ENCODE data around the gene TMEM225. TPM values are rescaled to one million over a fixed set of nuclear protein-coding genes. Genes with fewer than 3 reads are reported as not detected.

TMEM225 gene
- total and polyA plus RNA-seq, 9 of the 15 experiments (the other 6 are each of a cell fraction or from before 2014, with no cell fraction given) = not detected

DNA sequence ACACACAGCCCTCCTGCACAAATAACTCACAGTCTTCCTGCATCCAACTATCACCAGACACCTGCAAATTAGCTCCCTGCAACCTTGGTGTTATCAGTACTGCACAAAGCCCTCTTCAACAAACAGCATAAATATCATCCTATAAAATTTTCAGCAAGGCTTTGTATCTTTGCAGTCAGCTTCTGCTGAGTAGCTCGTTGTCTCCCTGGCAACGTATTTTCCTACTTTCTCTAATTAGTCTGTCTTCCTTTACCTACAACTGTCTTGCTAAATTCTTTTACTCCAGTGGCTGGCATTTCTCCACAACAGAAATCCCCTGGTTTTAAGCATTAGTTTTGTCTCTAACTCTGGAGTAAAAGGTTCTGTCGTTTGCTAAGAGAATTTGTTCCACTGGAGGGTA lies 20.4 kb upstream of the TMEM225 start:
- no peak overlapping the region for H2AFZ ChIP-seq (ENCODE audit: low read depth, low read length)
- TF ChIP-seq HDAC1 (IDR thresholded peaks at IDR 0.05) (no peak), SMAD1 (IDR thresholded peaks at IDR 0.05; ENCODE audit: low read depth, low read length, partially characterized antibody) (no peak), SMAD2 (IDR thresholded peaks at IDR 0.05; ENCODE audit: low read depth, low read length) (no peak), HCFC1 (IDR thresholded peaks at IDR 0.05; ENCODE audit: low read depth, low read length) (no peak), ETV1 (tag; conservative IDR thresholded peaks at IDR 0.05; ENCODE audit: low read depth) (no peak), BHLHE40 (IDR thresholded peaks at IDR 0.05; ENCODE audit: low read length) (no peak)
- TF ChIP-seq, protein P1, sequence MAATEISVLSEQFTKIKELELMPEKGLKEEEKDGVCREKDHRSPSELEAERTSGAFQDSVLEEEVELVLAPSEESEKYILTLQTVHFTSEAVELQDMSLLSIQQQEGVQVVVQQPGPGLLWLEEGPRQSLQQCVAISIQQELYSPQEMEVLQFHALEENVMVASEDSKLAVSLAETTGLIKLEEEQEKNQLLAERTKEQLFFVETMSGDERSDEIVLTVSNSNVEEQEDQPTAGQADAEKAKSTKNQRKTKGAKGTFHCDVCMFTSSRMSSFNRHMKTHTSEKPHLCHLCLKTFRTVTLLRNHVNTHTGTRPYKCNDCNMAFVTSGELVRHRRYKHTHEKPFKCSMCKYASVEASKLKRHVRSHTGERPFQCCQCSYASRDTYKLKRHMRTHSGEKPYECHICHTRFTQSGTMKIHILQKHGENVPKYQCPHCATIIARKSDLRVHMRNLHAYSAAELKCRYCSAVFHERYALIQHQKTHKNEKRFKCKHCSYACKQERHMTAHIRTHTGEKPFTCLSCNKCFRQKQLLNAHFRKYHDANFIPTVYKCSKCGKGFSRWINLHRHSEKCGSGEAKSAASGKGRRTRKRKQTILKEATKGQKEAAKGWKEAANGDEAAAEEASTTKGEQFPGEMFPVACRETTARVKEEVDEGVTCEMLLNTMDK (IDR thresholded peaks at IDR 0.05; ENCODE audit: borderline replicate concordance, insufficient read depth, low read depth, low read length, poor library complexity, severe bottlenecking) = no peak
- TF ChIP-seq, protein P2, sequence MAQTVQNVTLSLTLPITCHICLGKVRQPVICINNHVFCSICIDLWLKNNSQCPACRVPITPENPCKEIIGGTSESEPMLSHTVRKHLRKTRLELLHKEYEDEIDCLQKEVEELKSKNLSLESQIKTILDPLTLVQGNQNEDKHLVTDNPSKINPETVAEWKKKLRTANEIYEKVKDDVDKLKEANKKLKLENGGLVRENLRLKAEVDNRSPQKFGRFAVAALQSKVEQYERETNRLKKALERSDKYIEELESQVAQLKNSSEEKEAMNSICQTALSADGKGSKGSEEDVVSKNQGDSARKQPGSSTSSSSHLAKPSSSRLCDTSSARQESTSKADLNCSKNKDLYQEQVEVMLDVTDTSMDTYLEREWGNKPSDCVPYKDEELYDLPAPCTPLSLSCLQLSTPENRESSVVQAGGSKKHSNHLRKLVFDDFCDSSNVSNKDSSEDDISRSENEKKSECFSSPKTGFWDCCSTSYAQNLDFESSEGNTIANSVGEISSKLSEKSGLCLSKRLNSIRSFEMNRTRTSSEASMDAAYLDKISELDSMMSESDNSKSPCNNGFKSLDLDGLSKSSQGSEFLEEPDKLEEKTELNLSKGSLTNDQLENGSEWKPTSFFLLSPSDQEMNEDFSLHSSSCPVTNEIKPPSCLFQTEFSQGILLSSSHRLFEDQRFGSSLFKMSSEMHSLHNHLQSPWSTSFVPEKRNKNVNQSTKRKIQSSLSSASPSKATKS (CRISPR knock-in tag; IDR thresholded peaks at IDR 0.05) = no peak
- TF ChIP-seq, protein P3, sequence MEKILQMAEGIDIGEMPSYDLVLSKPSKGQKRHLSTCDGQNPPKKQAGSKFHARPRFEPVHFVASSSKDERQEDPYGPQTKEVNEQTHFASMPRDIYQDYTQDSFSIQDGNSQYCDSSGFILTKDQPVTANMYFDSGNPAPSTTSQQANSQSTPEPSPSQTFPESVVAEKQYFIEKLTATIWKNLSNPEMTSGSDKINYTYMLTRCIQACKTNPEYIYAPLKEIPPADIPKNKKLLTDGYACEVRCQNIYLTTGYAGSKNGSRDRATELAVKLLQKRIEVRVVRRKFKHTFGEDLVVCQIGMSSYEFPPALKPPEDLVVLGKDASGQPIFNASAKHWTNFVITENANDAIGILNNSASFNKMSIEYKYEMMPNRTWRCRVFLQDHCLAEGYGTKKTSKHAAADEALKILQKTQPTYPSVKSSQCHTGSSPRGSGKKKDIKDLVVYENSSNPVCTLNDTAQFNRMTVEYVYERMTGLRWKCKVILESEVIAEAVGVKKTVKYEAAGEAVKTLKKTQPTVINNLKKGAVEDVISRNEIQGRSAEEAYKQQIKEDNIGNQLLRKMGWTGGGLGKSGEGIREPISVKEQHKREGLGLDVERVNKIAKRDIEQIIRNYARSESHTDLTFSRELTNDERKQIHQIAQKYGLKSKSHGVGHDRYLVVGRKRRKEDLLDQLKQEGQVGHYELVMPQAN (IDR thresholded peaks at IDR 0.05; ENCODE audit: borderline replicate concordance) = no peak
- in situ Hi-C loops (cut with MboI) = no loop called here
- FAIRE-seq (no peak), DNase-seq (ENCODE audit: extremely low read depth in 1 of 4, low spot score in 3 of 4) (no peak), ATAC-seq (no peak)
- no peaks in the 10 kb centered on the region for H3K9me1 ChIP-seq (ENCODE audit: control insufficient read depth, insufficient read depth, low read length)
- H3K36me3 ChIP-seq (ENCODE audit: control insufficient read depth, insufficient read depth, low read length) = no peaks in the 10 kb centered on the region
- no peaks in the 10 kb centered on the region for H3K4me1 ChIP-seq (replicated peaks in 1 of 2; ENCODE audit: control insufficient read depth in 2 of 2, insufficient read depth in 2 of 2, low read length in 2 of 2)
- no peaks in the 10 kb centered on the region for H4K20me1 ChIP-seq (replicated peaks; ENCODE audit: control insufficient read depth, insufficient read depth, low read length)
- ChIA-PET POLR2A (interaction anchor here (0.6 kb wide), 1 partner anchor 240 kb away, joined by 3 read pairs; no protein-coding TSS in a partner anchor), CTCF (ENCODE audit: low intra/inter-chr PET ratio) (no interaction called here)
- H3K9ac ChIP-seq (ENCODE audit: insufficient read depth in 1 of 2, low read depth in 2 of 2, low read length in 2 of 2) = no peak overlapping the region
- no peaks in the 10 kb centered on the region for H3K9me3 ChIP-seq (replicated peaks; ENCODE audit: control insufficient read depth, insufficient read depth, low read depth, low read length)
- no peaks in the 10 kb centered on the region for H3K79me2 ChIP-seq (ENCODE audit: control insufficient read depth, insufficient read depth, low read length)
- H3K4me2 ChIP-seq (ENCODE audit: insufficient read depth, low read length) = no peak overlapping the region
- no peaks in the 10 kb centered on the region for H3K27me3 ChIP-seq (ENCODE audit: control insufficient read depth in 2 of 2, insufficient read depth in 2 of 2, low read length in 2 of 2)
- intact Hi-C loops (cut with micrococcal nuclease) = no loop called here
- H3K4me3 ChIP-seq = no peak overlapping the region
- no peak overlapping the region for H3K27ac ChIP-seq (ENCODE audit: extremely low read depth, low read depth, low read length)
- BruUV-seq (replicated peaks) = no TSS peak
- 0% methylated on average over 3 of the region's 3 CpGs for whole genome bisulfite sequencing (ENCODE audit: insufficient coverage, low coverage, missing lambda C conversion rate)
